PFSK-1 (cell line): ENCODE measurements around the gene LENG8.

Experiments used
- FOXP2 ChIP-seq: optimal IDR thresholded peaks from 2 replicates; pipeline ENCODE3; 2011; ENCODE audit warnings: borderline replicate concordance, control low read depth, inconsistent platforms; ENCODE audit not compliant: insufficient read depth; ENCODE audit errors: extremely low read length, extremely low read depth
- POLR2AphosphoS5 ChIP-seq: IDR thresholded peaks from 2 replicates; pipeline ENCODE4 v1.6.1; 2012; ENCODE audit warnings: low read depth, mild to moderate bottlenecking, control low read depth, low read length, moderate library complexity
- REST ChIP-seq, 2 experiments: IDR thresholded peaks; 2 replicates each; pipeline versions ENCODE4 v1.6.1 to v1.8.0; 2011 to 2012; ENCODE audit warnings: low read depth in 2 of 2, low read length in 2 of 2, control low read depth in 1 of 2, inconsistent platforms in 1 of 2, mild to moderate bottlenecking in 1 of 2, moderate library complexity in 1 of 2; ENCODE audit not compliant: insufficient read depth in 1 of 2
- SIN3A ChIP-seq: IDR thresholded peaks from 2 replicates; pipeline ENCODE4 v1.6.1; 2012; ENCODE audit warnings: mild to moderate bottlenecking, low read length, moderate library complexity, borderline replicate concordance; ENCODE audit not compliant: insufficient read depth
- TAF1 ChIP-seq: IDR thresholded peaks from 2 replicates; pipeline ENCODE4 v1.6.1; 2012; ENCODE audit warnings: low read length, control low read depth, borderline replicate concordance; ENCODE audit not compliant: insufficient read depth

LENG8 gene

DNA sequence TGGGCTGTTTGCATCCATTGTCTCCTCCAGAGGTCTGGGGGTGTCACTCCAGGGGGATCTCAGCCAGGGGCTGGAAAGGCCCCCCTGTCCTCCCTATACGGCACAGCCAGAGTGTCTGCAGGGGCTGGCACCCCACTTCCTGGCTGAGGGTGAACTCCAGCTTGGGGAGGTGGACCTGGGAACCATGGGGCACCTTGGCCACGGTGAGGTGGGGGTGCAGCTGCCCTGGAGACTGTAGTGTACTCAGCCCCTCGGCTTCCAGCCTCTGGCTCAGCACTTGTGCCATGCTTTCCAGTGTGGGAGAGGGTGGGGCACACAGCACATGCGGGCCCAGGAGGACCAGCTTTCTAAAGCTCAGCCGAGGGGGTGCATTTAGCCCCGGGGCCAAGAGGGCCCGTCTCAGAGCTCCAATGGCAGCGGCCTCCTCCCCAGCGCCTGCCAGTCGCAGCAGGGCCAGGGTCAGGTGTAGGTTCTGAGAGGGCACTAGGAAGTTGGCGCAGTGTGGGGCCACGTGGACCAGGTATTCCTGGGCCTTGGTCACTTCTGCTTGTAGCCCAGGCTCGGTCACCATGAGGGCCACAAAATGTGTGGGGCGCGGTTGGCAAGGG is 13.2 kb downstream of the LENG8 start:
- no peak for TF ChIP-seq REST (IDR thresholded peaks at IDR 0.05; ENCODE audit: insufficient read depth in 1 of 2, low read depth in 2 of 2, low read length in 2 of 2)
- no peak for TF ChIP-seq FOXP2
- no peak for TF ChIP-seq TAF1
- TF ChIP-seq POLR2AphosphoS5 = peak; percentile 69
- TF ChIP-seq SIN3A = no peak

DNA sequence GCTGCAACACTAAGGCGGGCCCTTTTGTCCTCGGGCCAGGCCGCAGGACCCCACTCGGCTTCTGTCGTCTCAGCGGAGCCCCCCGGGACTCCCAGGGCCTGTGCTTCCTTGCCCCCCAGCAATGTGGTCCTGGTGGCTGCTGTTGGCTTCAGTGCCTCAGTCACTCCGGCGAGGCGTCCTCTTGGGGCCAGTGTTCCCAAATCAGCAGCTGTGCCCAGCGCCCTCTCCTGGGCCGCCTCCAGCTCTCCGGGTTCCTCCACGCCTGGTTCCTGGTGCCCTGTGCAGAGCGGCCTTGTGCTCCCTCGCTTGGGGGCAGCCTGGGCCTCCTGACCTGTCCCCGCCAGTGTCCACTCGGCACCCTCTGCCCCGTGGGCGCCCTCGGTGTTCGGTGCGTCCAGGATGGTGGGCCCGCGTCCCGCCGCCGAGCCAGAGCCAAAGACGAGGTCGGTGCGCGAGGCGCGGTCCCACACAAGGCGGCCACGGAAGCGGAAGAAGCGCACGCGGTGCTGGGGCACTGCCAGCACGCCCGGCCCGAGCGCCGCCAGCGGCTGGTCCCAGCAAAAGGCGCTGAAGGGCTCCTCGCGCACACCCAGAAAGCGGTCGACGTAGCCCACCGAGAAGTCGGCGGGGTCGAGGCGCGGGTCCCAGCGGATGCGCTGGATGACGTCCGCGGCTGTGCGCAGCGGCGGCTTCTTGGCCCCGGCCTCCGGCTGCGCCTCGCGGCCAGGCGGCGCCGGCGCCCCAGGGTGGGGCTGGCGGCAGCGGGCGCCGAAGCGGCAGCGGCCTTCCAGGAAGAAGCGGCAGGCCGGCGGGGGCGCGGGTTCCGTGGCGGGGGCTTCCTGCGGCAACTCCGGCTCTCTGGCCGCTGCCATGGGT is 13.9 kb downstream of the LENG8 start:
- TF ChIP-seq POLR2AphosphoS5 = peak; percentile 45
- TF ChIP-seq SIN3A = no peak

DNA sequence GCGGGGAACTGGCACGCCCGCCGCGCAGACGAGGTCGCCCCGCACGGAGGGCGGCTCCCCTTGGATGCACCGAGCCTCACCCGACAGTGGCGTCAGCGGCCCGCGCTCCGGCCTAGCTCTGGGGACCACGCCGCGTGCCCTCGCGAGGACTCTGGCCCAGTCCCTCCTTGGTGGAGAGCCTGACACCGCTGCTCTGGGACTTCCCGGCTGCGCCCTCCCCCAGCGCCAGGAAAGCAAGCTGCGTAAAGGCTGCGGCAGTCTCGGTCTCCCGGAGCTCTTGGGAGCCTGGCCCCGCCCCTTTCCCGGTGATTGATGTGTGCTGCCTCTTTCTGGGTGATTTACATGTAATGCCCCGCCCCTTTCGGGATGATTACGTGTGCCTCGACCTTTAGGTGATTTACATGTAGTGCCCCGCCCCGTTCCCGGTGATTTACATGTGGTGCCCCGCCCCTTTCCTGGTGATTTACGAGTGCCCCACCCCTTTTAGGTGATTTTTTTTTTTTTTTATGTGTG is 14.6 kb downstream of the LENG8 start, which contains the start of gene LENG9:
Gene LENG9 (minus strand): TSS at position 248 of the 513 bp plus-strand sequence. CDS start 252 bp downstream, outside the sequence.
- TF ChIP-seq FOXP2 = peak; percentile 14
- no peak for TF ChIP-seq POLR2AphosphoS5

GRCh38 chr19:54464044-54464629 is 15.1 kb downstream of the LENG8 start:
- TF ChIP-seq POLR2AphosphoS5 (no peak), FOXP2 (no peak), REST (IDR thresholded peaks at IDR 0.05; ENCODE audit: insufficient read depth in 1 of 2, low read depth in 2 of 2, low read length in 2 of 2) (no peak), TAF1 (no peak), SIN3A (no peak)

- TF ChIP-seq POLR2AphosphoS5 (peak; percentile 53), TAF1 (no peak), FOXP2 (peak; percentile 78)
These were observed 15.8 kb downstream of the LENG8 start for GRCh38 chr19:54464630-54465425.

- TF ChIP-seq SIN3A (no peak), REST (IDR thresholded peaks at IDR 0.05; ENCODE audit: insufficient read depth in 1 of 2, low read depth in 2 of 2, low read length in 2 of 2) (no peak), POLR2AphosphoS5 (no peak), FOXP2 (no peak), TAF1 (no peak)
These were observed 16.6 kb downstream of the LENG8 start for GRCh38 chr19:54465426-54466109.
